IPS-18c (cell line): Measurements from ENCODE around the gene ADAMTS16.

Experiments used
- H3K4me3 ChIP-seq: 2 replicates; pipeline ENCODE4 v1.7.0; 2013; ENCODE audit warnings: low read depth, mild to moderate bottlenecking, low read length, moderate library complexity; ENCODE audit not compliant: insufficient read depth
- H3K9me3 ChIP-seq: one replicate; pipeline ENCODE4 v1.6.1; 2013; ENCODE audit warnings: mild to moderate bottlenecking, low read length, moderate library complexity; ENCODE audit not compliant: control insufficient read depth, insufficient read depth

Gene ADAMTS16

DNA sequence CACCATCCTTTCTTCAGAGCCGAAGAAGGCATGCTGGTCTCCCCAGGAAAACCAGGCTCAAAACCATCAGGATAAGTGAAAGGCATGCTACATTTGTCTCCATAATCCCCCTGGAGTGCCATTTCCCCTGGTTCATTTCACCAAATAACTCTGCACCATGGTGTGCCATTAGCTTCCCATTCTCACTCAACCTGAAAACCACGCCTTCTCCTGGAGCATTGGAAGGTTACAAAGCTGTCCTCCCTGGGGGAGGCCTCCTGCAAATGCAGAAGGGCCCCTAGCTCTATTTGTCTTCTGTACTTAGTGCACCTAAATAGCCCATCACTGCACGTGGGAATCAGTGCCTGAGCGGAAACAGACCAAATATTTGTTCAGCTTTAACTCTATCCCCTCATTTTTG is 192.2 kb downstream of the ADAMTS16 start:
- H3K9me3 ChIP-seq = no peaks in the 10 kb centered on the region
- H3K4me3 ChIP-seq = no peak overlapping the region

DNA sequence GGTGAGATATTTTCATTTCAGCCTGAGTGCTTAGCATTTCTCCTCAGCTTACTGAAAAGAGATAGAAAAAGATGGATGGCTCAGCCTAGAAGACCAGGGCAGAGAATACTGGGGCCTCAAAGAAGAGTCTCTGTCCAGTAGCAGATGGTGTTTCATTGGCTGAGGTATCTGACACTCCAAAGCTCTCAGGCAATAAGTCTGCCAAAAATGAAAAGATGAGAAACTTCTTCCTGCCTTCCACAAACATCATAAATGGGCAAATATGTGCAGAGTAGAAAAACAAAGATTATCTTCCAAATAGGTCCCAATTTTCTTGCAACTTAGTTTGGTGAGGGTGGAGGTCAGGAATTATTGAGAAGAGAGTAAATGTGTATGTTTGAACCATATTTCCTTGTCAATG is 195.0 kb downstream of the ADAMTS16 start:
- Histone ChIP-seq H3K4me3 (no peak overlapping the region), H3K9me3 (no peaks in the 10 kb centered on the region)

DNA sequence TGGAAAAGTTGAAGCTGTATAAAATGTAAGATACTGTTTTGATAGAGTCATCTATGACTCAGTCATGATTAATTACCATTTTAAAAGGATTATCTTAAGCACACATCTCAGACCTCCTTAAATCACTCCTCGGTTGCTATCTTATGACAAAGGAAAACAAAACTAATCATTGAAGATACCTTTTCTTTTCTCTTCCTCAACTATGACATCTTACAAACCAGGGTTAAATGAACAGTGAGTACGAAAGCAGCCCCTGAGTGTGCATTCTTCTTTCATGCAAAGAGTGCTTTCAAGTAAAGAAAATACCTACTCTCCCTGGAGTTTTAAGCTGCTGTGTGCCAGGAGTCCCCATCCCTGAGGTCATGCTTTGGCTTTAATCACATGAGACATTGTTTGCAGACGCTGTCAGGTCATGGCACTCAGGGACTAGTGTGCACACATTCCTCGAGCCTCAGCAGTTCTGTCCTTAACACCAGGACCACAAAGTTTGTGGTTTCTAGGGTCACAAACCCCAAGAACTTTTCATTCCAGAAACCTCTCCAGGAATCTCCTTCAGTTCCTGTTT is 195.7 kb downstream of the ADAMTS16 start:
- no peak overlapping the region for H3K4me3 ChIP-seq

DNA sequence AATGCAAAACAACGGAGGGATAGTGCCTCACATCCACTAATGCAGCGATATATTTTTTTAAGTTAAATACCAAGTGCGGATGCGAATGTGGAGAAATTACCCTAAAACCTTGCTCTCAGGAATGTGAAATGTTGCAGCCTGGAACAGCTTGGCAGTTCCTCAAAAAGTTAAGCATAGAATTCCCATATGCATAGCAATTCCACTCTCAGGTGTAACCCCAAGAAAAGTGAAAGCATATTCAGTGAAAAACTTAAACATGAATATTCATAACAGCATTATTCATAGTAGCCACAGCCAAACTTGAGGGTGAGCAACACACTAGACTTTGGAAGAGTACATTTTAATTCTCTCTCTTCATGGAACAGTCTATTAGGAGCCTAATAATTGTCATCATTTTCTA is 199.1 kb downstream of the ADAMTS16 start:
- H3K9me3 ChIP-seq = no peaks in the 10 kb centered on the region
- H3K4me3 ChIP-seq = no peak overlapping the region

More for the DNA sequence above, 195.7 kb downstream of the ADAMTS16 start:
- no peaks in the 10 kb centered on the region for H3K9me3 ChIP-seq

DNA sequence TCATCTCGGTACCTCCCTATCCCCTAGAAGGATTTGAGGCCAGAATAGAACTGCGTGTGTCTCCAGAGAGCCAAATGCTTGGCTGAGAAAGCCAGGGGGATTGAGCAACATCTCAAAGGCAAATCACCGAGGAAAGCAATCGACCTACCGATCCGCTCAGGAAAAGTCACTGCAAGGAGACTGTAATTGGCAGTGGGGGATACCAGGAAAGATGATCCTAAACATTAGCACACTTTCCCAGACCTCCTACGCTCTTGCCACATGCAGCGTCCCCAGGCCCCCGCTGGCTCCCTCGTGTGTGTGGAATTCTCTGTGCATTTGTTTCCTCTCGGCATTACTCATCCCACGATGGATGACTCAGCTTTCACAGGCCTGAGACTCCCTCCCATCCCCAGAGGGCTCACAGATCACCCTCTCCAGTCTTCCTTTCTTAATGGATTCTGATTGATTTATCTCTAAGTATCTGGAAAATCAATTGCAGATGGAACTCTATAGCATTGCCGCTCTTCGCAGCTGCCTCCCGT is 200.1 kb downstream of the ADAMTS16 start:
- no peak overlapping the region for H3K4me3 ChIP-seq
- no peaks in the 10 kb centered on the region for H3K9me3 ChIP-seq

DNA sequence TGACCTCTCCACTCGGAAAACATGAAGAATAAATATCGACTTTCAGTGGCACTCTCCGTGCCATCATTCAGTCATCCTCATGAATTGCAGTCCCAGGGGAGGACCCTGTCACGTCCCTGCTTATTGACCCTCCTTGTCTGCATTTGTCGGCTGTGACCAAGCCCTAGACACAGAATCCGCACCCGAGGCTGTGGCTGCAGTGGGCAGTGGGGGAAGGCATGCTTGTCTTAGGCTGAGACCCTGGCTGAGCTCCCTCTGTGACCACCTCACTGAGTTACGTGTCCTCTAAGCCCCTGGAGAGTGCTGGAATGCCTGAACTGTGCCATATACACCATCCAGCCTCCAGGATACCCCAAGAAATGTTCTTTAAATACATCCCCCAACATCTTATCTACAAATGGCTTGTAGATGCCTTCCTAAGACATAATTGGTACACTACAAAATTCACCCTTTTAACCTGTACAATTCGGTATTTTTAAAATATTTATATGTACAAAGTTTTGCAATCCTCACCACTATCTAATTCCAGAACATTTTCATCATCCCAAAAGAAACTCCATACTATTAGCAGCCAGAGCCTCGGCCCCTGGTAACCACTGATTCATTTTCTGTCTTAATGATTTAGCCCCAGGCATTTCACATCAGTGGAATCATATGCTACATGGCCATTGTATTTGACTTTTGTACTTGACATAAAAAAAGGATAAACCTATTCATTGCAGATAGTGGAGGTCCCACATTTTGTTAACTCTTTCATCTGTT is 201.6 kb downstream of the ADAMTS16 start:
- Histone ChIP-seq H3K9me3 (no peaks in the 10 kb centered on the region), H3K4me3 (no peak overlapping the region)

DNA sequence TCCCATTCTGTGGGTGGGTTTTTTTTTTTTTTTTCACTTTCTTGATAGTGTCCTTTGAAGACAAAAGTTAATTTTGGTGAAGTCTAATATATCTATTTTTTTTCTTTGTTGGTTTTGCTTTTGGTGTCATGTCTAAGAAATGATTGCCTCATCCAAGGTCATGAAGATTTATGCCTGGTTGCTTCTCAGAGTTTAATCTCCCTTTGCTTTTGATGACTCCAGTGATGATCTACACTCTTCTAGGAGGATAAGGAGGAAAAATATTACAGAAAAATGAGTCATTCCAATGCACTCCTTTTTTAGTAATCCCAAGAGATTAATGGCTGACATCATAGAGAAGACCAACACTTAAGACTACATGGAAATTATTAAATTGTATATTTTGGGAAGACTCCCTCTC is 202.7 kb downstream of the ADAMTS16 start:
- no peaks in the 10 kb centered on the region for H3K9me3 ChIP-seq

DNA sequence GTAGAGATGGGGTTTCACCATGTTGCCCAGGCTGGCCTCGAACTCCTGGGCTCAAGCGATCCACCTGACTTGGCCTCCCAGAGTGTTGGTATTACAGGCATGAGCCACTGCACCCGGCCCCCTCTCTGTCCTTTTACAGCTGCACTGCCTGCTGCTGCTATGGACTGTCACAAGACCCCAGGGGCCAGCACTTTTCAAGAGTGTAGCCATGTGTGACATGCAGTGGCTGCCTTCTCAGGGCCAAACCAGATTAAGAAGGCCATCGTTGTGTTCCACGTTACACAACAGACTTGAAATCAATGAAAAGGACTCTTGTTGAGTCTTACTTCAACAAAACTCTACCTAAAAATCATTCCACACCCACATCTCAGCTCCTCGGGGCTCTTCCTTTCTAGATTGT is 203.4 kb downstream of the ADAMTS16 start:
- H3K4me3 ChIP-seq = no peak overlapping the region
- H3K9me3 ChIP-seq = peaks cover 3% of the 10 kb centered on the region

More for the DNA sequence above, 202.7 kb downstream of the ADAMTS16 start:
- no peak overlapping the region for H3K4me3 ChIP-seq

DNA sequence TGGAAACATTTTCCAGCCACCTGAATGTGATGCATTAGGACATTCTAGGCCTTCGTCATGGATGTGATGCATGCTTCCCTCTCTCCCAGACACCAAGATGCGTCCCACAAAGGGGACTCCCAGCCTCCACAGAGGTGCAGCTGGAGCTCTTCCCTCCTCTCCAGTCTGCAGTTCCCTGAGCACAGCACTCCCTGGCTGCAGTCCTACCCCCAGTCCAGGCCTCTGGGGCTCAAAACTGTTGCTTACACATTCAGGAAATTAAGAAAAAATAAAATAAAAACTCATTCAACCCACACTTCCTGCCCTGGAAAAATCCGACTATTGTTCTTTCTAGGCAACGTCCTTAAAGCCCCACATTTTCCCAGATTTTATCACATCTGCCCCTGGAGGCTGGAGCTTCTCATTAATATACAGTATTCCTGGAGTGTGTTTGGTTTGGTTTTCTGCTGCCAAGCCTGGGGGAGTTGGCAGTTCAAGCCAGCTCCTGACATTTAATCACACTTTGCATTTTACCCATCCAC is 204.0 kb downstream of the ADAMTS16 start:
- no peak overlapping the region for H3K4me3 ChIP-seq
- peaks cover 3% of the 10 kb centered on the region for H3K9me3 ChIP-seq

DNA sequence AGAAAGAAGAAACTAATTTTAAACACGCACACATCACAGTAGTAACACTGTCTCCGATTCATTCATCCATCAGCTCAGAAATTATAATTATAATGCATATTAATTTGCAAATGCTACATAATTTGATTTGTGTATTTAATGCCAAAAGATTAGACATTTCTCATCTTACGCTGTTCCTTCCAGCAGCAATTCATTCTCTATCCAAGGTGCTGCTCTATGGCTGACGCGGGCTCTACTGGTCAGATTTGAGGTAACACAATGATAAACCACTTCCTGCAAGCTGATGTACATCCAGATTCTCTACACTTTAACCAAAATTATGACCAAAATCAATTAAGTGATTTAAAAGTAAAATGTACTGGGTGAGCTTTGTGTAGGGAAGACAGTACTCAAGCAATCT is 204.5 kb downstream of the ADAMTS16 start:
- Histone ChIP-seq H3K4me3 (no peak overlapping the region), H3K9me3 (peaks cover 3% of the 10 kb centered on the region)

DNA sequence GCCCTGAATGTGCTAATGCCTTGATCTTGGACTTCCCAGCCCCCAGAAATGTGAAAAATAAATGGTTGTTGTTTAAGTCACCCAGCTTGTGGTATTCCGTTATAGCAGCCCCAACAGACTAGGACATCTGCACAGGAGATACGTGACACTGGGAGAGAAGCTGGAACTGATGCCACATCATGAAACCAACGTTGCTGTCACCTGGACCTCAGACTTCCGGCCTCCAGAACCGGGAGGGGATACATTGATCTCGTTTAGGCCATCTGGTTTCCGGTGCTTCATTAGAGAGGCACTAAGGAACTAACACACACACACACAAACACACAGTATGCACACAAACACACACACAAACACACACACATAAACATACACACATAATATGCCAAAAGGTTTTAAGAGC is 207.3 kb downstream of the ADAMTS16 start:
- H3K4me3 ChIP-seq = no peak overlapping the region
- H3K9me3 ChIP-seq = peaks cover 3% of the 10 kb centered on the region

DNA sequence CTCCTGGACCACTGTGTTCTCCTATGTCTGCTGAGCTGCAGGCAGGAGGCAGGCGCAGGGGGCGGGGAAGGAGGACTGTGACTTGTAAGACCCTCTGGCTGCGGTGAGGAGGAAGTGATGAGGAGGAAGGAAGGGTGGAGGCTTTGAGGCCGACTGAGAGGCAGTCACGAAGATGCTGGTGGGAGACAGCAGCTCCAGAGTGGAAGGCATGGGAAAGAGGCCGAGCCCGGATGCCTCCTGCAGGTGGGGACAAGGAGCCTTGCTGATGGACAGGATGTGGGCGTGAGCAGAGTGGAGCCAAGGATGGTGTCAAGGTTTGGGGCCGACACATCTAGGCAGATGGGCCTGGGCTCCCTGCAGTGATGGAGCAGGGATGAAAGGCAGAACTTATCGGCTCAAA is 208.0 kb downstream of the ADAMTS16 start:
- Histone ChIP-seq H3K4me3 (no peak overlapping the region), H3K9me3 (peaks cover 3% of the 10 kb centered on the region)

DNA sequence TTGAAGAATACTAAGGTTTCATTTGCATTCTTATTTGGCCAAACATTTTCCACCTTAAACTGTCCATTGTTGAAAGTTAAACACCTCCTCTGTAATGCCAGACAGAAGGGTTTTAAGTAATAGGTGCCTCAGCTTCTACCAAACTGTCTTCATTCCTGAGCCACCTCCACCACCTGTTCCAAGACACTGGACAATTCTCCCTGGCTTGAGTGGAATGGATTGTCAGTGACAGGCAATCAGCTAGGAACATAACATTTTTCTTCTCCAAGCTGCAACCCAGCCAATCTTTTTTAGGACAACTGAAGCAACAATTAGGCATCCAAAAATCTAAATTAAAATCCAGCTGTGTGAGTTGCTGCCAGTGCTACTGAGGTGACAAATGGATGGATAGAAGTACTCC is 208.4 kb downstream of the ADAMTS16 start:
- H3K4me3 ChIP-seq = no peak overlapping the region
- H3K9me3 ChIP-seq = peaks cover 3% of the 10 kb centered on the region

DNA sequence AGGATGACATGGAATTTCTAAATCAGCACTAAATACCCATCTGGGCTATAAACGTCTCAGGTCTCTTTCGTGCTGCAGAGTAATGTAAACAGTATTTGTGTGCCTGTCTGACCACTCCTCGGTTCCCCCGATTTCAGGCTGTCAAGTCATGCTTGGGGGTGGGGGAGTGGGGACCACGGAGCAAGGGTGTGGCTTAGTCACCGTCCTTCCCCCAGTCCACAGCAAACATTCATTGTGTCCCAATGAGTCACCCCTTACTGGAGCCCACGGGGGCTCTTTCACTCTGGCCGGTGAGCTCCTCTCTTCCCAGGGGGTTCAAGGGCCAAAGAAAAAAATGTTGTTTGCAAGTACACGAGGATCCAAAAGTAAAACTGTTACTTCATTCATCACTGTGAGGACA is 210.0 kb downstream of the ADAMTS16 start:
- Histone ChIP-seq H3K4me3 (no peak overlapping the region), H3K9me3 (peaks cover 3% of the 10 kb centered on the region)

DNA sequence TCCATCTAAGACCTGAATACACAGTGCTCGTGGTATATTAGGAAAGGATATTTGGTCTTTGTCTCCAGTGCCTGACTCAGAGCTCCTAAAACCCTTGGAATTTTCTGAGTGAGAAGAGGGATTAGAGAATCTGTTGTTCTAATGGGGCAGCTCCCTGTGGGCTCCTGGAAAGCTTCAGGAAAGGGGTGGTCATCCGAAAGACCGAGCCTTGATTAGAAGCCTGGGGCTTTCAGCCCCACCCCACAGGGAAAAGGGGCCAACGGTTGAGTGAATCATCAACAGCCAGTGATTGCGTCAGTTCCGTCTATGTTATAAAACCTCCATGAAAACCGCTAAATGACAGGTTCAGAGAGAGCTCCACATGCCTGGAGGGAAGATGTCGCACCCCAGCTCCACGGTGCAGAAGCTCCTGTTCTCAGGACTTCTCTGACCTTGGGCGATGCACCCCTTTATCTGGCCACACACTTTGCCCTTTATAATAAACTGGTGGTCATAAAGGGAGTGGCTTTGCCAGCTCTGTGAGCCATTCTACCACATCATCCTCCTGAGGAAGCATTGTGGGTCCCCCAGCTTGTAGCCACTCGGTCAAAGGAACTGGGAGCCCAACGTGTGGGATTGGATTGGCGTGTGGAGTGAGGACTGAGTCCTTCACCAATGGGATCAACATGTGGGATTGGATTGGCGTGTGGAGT is 211.3 kb downstream of the ADAMTS16 start:
- Histone ChIP-seq H3K4me3 (no peak overlapping the region), H3K9me3 (peaks cover 3% of the 10 kb centered on the region)

DNA sequence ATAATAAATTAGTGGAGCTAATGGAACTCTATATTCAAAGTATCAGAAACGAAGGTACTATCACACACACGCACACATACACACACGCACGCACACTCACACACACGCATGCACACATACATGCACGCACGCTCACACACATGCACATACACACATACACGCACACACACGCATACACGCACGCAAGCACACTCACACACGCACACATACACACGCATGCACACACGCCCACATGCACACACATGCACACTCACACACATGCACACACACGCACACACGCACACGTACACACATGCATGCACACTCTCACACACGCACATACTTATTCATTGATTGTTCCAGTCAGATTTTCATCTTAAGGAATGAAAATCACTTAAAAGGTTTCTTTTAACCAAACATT is 212.5 kb downstream of the ADAMTS16 start:
- Histone ChIP-seq H3K4me3 (no peak overlapping the region), H3K9me3 (peaks cover 3% of the 10 kb centered on the region)

DNA sequence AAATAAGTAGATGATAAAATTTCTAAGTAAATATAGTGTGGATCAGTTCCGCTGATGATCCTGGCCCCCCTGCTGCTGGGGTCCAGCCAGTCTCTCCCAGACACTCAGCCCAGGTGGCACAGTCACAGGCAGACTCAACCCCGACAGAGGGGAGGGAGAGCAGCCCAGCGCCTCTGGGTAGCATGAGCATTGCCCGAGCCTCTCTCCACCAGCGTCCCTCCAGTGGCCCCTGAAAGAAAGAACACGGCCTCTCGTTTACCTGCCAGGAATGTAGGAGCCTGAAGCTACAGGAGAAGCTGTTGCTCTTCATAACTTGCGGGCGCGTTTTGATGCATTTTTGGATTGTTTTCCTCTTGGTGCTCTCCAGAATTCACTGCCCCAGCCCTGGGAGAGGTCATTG is 213.6 kb downstream of the ADAMTS16 start:
- H3K9me3 ChIP-seq = no peaks in the 10 kb centered on the region

DNA sequence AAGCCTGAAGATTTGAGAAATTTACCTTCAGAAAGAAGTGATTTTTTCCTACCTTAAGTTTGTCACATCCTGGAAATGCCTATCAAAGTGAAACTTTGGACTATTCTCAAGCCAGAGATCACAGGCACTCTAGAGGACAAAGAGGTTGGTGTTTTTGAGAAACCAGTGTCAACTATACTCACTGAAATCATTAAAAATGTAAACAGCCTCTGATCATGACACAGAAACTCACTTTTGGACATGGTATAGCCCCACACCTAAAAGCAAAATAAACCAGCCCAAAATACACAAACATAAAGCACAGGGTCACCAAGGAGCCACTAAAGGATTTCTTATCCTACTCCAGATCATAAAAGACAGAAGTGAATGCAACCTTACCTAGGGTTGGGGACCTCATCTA is 216.6 kb downstream of the ADAMTS16 start:
- Histone ChIP-seq H3K4me3 (no peak overlapping the region), H3K9me3 (no peaks in the 10 kb centered on the region)

More for the DNA sequence above, 213.6 kb downstream of the ADAMTS16 start:
- H3K4me3 ChIP-seq = no peak overlapping the region
